ENCODE results near the gene HOGA1.
"Not testable (repeated sequence)": the region's sequence is repeated elsewhere in the genome, so short reads cannot be mapped to it uniquely, and the experiment has no call there.

HOGA1 gene

DNA sequence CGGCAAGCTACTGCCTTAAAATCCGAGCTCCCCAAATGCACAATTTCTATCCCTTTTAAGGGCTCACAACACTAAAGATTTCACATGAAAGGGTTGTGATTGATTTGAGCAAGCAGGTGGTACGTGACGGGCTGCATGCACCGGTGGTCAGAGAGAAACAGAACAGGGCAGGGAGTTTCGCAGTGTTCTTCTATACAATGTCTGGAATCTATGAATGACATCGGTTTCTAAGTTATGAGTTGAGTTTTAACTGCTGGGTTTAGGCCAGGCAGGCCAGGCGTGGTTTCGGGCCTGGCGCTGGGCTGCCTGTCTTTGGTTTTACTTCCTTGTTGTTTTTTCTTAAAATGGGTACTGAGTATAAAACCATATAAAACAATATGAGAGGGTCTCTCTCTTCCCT is 28.6 kb upstream of the HOGA1 start:
- not testable (repeated sequence) for DNase-seq

DNA sequence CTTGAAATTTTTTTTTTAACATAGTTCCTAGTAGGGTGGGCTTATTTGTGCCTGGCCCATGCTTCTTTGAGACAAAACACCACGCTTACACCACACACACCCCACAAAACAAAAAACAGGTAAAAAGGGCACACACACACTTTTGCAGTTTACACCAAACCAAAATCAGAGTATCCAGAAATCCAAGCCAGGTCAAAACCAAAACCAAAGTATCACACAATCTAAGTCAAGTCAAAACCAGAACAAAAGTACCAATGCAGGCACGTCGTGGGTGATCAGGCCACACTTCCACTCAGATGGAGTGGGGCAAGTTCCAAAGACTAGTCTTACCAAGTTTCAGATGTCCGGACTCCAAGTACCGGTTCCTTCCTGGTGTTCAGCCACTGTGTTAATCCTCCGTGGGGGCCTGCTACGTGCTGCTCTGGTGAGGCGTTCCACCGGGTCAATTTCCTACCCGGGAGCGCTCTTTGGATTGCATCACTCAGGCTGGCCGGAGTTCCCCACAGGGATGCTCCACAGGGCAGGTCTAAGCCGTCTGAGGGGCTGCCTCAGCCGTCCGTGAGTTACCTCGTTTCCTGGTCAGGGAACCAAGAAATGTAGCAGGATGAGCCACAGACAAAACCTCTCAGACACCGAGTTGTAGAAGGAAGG is 23.3 kb upstream of the HOGA1 start:
- not testable (repeated sequence) for DNase-seq

DNA sequence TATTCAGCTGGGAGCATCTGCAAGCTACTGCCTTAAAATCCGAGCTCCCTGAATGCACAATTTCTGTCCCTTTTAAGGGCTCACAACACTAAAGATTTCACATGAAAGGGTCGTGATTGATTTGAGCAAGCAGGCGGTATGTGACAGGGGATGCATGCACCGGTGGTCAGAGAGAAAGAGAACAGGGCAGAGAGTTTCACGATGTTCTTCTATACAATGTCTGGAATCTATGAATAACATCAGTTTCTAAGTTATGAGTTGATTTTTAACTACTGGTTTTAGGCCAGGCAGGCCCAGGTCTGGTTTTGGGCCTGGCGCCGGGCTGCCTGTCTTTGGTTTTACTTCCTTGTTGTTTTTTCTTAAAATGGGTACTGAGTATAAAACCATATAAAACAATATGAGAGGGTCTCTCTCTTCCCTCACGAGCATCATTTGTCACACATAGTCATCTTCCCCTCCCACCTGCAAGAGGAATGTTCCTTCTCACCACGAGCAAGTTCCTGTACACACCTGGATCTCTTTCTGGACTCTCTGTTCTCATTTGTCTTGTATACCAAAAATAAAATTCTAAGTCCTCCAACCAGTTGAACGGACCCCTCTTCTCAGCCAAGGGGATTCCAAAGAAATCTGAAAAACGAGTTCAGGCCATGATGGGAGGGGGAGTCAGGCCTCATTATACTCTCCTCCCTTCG is 22.7 kb upstream of the HOGA1 start:
- not testable (repeated sequence) for DNase-seq

DNA sequence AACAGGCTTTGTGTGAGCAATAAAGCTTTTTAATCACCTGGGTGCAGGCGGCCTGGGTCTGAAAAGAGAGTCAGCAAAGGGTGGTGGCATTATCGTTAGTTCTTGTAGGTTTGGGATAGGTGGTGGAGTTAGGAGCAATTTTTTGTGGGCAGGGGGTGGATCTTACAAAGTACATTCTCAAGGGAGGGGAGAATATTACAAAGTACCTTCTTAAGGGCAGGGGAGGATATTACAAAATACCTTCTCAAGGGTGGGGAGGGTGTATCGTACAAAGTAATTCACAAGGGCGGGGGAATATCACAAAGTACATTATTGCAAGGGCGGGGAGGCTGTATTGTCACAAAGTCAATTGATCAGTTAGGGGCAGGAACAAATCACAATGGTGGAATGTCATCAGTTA is 21.9 kb upstream of the HOGA1 start:
- not testable (repeated sequence) for DNase-seq

DNA sequence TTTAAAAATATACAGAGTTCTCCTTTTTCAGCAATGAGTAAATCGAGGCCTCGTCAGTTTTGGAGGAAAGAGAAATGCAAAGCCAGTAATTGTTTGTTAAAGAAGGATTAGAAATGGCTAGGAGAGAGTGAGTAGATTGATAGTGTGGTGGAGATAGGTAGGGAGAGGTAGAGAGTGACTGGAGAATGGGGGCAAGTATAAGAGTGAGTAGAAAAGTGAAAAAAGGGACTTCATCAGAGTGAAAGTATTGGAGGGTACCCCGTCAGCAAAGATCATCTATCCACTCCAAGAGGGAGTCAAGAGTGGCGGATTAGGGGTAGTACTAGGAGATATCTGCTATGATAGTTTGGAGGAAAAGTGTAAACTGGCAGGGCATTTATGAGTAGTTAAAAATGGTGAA is 20.9 kb upstream of the HOGA1 start:
- DNase-seq, result no peak

DNA sequence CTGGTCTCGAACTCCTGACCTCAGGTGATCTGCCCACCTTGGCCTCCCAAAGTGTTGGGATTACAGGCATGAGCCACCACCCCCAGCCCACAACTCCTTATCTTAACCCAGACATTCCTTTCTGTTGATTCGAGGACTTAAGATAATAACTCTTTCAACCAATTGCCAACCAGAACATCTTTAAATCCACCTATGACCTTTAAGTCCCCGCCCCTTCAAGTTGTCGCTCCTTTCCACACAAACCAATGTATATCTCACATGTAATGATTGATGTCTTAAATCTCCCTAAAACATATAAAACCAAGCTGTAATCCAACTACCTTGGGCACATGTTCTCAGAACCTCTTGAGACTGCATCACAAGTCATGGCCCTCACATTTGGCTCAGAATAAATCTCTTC is 19.4 kb upstream of the HOGA1 start:
- DNase-seq, result no peak

DNA sequence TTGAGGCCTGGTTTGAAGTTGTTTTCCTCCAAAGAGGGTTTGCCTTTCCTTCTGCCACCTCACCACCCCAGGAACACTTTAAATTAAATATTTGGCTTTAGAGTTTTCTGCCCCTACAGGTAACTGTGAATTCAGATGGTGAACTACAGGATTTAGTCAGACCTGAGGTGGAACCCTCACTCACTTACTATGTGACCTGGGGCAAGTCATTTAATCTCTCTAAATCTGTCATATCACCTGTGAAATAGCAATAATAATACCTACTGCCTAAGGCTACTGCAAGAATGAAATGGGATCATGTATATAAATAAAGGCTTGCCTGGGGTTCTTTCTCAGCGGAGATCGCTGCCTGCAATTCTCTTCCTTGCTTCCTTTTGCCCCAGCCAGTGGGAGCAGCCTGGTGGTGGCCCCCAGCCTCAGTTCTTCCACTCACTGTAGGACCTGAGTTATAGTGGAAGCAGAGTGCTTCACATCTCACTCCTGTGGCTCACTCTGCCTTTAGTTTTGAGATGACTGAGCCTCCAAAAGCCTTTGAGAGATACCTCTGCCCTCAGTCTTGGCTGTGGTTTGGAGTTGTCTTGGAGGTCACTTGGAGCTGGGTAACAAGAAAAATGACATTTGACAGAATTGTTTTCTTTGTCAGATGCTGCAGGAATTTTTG is 17.7 kb upstream of the HOGA1 start:
- no peak for DNase-seq

DNA sequence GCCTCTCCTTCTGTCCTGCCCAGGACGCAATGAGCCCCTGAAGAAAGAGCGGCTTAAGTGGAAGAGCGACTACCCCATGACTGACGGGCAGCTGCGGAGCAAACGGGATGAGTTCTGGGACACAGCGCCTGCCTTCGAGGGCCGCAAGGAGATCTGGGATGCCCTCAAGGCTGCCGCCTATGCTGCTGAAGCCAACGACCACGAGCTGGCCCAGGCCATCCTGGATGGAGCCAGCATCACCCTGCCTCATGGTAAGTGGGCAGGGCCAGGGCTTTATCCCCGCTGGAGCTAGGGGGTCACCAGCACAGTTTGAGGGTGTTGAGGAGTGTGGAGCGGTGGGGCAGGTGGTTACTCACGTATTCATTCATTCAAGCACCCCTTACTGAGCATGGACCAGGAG is 16.3 kb upstream of the HOGA1 start:
- no peak for DNase-seq

DNA sequence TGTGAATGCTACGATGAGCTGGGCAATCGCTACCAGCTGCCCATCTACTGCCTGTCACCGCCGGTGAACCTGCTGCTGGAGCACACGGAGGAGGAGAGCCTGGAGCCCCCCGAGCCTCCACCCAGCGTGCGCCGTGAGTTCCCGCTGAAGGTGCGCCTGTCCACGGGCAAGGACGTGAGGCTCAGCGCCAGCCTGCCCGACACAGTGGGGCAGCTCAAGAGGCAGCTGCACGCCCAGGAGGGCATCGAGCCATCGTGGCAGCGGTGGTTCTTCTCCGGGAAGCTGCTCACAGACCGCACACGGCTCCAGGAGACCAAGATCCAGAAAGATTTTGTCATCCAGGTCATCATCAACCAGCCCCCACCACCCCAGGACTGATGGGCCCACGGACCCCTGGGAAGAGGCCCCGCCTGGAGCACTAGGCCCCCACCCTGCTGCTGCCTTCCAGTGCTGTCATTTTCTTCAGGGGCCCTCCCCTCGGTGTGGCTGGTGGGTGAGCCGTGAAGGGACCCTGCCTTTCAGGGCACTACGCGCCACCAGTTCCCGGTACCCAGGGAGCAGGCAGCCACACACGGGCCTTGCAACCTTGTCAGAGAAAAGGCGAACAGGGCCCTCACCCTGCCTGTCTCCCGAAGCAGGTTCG is 13.9 kb upstream of the HOGA1 start:
- no peak for DNase-seq

DNA sequence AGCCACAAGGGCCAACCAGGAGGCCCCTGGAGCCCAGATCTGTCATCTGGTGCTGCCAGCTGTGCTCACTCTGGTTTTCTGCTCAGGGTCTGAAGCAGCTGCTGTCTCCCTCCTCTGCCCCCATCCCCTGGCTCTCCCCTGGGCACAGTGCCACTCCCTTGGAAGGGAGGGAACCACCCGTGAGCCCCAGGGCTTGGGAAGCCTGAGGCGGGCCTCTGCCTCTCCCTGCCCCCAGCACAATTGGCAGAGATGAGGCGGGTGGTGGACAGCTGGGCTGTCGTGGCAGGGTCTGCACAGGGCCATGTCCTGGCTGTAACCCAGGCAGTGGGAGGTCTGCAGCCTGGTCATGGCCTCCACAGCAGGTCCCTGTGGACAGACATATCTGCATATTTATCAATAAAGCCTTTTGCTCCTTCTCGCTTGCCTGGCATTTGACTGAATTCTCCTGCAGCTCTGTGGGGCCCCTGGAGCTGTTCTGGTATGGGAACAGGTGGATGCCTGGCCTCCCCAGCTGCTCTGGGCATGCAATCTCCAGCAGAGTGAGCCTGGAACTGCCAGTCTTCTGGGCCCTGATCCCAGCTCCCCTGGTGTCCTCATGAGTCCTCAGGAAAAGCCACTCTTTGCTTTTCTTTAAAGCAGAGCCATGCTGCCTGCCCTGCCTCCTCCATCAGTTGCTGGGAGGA is 13.3 kb upstream of the HOGA1 start:
- DNase-seq, result no peak

DNA sequence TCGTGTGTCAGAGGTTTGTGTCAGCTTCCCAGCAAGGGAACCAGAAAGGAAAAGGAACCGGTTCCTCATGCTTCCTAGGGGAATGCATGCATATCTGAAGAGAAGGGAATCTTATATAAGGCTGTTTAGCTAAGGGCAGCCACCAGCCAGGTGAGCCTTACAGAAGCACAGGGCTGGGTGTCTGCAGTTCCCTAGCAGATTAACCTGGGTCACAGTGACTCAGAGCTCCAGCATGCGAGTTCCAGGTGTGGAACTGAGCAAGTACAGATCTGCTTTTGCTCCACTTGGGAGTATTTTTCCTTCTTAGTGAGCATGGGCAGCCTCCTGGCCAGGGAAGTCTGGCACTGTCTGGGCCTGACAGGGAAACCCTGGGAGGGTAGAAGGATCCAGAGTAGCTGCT is 12.6 kb upstream of the HOGA1 start:
- DNase-seq, result no peak

DNA sequence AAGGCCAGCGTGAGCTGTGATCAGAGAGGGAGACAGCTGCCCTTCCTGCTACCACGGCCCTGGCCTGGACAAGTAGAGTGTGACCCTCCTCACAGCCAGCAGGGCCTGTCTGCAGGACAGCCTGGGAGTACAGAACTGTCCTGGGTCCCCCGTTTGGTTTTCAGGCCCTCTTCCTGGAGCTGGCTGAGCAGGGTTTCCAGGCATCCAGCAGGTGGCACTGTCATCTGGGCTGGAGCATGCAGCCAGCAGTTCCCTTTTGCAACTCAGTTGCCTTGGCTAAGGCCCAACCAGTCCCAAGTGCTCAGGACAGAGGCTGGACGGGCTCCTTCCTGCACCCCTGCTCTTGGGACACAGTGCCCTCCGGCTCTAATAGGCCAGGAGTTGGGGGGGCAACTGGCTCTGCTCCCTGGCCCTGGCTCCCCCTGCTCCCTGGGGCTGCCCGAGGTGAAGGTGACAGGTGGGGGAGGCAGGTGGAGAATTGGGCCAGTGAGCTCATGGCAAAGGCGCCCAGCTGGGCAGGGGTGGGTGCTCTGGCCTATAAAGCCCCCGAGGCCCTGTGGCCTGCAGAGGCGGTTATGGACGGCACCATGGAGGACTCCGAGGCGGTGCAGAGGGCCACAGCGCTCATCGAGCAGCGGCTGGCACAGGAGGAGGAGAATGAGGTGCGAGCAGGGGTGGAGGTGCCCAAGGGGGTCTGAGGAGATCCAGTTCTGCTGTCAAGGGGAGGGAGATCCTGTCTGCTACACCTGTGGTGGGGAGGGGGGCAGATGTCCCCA is 11.8 kb upstream of the HOGA1 start, which contains the start of gene ANKRD2:
Gene ANKRD2, plus strand, starts transcription at position 566 of the 776 bp plus-strand sequence. Its CDS starts 10 bp downstream, at position 576.
- peak in 1 of 2 experiments; percentile 50 for DNase-seq

DNA sequence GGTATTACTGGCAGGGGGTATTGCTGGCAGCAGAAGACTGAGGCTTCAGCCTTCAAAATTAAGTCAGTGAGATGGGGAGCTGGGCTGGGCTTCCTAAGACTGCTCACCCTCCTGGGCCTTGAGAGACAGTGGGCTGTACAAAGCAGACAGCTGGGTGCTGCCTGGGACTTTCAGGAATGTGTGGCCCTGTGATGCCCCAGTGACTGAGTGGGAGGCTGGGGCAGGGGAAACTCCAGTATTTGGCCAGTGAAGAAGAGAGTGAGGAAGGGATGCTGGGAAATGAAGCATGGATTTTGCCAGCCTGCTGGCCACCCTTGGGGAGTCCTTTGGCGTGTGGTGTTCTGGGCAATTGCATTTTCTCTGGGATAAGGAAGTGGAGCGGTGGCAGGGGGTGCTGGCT is 11.2 kb upstream of the HOGA1 start:
- no peak for DNase-seq

DNA sequence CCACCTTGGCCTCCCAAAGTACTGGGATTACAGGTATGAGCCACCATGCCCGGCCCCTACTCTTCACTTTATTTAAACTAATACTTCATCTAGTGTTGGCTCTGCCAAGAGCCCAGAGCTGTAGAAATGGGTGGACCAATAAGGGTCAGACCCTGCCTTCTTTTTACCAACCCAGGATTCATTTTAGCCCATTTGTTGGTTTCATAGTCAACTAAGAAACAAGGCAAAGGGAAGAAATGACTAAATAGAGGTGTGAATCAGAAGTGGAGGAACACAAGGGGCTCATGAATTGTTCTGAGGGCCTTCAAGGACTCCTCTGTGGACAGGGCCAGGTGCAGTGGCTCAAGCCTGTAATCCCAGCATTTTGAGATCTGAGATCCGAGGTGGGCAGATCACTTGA is 10.5 kb upstream of the HOGA1 start:
- no peak for DNase-seq

DNA sequence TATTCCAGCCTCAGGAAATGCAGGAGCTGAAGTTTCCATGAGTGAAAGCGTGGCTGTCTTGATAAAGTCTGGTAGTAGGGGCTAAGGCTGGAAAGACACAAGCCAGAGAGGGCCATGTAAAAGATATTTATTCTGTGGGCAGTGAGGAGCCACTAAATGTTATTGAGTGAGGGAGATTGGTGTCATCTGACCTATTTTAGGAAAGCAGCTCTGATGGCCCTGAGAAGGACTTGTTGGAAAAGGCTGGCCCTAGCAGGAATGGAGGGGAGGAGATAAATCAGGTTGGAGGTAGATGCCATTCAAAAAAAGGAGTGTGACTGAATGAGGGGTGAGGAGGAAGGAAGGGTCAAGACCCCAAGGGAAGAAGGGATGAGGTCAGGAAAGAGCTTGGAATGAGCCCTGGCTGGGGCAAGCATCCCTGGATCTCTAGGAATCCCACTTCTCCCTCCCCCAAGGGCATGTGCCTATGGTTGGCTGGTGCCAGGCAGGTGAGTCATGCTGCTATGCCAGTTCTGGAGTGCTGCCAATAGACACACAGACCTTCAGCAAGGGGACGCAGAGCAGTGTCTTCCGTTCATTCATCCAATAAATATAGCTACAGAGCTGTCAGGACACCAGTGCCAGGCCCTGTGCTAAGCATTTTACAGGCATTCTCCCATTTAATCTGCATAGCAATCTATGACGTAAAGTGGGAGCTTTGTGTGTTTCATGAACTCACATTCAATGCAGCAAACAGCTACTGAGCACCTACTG is 9.6 kb upstream of the HOGA1 start:
- DNase-seq, result no peak

DNA sequence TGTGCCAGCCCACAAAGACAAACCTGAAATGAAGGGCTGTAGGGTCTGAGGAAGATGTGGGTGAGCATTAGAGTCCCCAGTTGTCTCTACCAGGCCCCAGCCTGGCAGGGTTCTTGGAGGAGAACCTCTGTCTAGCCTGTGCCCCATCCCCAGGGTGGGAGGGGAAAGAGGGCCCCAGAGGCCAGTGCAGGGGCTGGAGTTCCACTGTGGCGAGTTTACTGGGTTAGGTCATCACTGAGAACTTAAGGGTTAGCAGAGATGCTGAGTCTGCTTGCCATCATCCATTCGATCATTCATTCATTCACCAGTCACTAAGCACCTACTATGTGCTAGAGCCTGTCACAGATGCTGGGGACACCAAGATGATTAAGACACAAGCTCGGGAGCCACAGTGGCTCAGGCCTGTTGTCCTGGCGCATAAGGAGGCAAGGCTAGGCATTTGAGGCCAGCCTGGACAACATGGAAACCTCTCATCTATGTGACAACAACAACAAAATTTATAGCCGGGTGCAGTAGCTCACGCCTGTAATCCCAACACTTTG is 9.0 kb upstream of the HOGA1 start:
- DNase-seq, result no peak

DNA sequence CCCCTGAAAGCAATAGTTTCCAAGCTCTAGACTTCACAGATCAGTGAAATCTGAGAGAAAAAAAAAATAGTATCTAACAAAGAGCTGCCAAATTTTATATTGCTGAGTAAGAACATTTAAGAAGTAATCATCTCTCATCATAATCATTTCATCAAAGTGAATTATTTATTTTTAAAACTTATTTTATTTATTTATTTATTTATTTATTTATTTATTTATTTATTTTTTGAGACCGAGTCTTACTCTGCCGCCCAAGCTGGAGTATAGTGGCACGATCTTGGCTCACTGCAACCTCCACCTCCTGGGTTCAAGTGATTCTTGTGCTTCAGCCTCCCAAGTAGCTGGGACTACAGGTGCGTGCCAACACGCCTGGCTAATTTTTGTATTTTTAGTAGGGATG is 7.7 kb upstream of the HOGA1 start:
- not testable (repeated sequence) for DNase-seq

DNA sequence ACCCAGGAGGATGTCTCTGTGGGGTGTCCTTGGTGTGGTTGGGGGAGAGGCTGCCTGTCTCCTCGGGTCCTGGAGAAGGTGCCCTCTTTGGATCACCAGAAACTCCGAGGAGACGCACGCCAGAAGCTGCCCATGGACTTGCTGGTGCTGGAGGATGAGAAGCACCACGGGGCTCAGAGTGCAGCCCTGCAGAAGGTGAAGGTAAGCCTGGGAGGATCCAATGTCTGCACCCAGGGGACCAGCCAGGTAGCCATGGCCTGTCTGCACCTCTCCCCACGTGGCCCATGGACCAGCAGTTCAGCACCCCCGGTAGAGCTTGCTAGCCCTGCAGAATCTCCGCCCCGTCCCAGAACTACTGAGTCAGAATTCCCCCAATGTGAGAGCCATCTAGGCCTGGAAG is 6.5 kb upstream of the HOGA1 start:
- no peak for DNase-seq

DNA sequence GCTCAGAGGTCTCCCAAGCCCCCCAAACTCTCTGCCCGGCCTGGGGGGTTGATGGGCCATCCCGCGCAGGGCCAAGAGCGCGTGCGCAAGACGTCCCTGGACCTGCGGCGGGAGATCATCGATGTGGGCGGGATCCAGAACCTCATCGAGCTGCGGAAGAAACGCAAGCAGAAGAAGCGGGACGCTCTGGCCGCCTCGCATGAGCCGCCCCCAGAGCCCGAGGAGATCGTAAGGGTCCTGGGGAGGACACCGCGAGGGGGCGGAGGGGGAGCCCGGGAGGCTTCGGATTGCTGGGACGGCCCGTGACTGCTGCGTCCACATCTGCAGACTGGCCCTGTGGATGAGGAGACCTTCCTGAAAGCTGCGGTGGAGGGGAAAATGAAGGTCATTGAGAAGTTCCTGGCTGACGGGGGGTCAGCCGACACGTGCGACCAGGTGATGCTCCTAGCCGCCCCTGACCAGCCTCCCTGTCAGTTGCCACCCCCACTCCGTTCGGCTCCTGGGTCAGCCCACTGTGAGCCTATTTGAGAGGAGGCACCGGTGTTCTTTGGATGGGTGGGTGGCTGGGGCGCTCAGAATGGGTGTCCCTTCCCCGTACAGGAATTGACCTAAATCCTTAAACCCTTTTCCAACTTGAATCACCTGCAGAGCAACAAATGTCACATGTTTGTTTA is 5.9 kb upstream of the HOGA1 start:
- DNase-seq, result no peak
